Activated effector memory CD4-positive, alpha-beta T cell treated with Interleukin-2 at 50 U/mL for 16 hours (primary cell): ENCODE data around the gene CCDC85B.
"Not testable (repeated sequence)": the region's sequence is repeated elsewhere in the genome, so short reads cannot be mapped to it uniquely, and the experiment has no call there.

Experiments
- DNase-seq: peaks from one replicate; pipeline ENCODE4 v3.0.0-alpha.2; 2020

CCDC85B gene

DNA sequence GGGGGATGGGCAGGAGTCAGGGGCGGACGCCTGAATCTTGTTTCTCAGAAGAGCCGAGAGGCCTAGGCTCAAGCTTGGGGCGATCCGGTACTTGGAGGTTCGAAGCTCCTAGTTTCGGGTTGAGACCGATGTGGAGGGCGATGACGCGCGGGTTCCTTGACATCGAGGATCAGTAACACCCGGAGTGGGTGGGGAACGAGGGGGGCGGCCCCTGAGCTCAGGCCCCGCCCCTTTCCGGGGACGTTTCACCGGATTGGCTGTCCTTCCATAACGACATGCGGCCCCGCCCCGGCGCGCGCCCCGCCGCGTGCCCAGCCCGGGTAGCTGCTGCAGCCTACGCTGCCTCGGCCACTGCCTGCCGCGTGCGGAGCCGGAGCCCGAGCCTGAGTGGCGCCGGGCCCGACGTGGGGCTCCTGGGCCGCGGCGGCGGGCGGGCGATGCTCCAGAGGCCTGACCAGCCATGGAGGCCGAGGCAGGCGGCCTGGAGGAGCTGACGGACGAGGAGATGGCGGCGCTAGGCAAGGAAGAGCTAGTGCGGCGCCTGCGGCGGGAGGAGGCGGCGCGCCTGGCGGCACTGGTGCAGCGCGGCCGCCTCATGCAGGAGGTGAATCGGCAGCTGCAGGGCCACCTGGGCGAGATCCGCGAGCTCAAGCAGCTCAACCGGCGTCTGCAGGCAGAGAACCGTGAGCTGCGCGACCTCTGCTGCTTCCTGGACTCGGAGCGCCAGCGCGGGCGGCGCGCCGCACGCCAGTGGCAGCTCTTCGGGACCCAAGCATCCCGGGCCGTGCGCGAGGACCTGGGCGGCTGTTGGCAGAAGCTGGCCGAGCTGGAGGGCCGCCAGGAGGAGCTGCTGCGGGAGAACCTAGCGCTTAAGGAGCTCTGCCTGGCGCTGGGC, at the start of gene CCDC85B:
Gene CCDC85B (plus strand): TSS at position 350 of the 895 bp plus-strand sequence. CDS start 111 bp downstream, at position 461.
- DNase-seq: peak; percentile 97

DNA sequence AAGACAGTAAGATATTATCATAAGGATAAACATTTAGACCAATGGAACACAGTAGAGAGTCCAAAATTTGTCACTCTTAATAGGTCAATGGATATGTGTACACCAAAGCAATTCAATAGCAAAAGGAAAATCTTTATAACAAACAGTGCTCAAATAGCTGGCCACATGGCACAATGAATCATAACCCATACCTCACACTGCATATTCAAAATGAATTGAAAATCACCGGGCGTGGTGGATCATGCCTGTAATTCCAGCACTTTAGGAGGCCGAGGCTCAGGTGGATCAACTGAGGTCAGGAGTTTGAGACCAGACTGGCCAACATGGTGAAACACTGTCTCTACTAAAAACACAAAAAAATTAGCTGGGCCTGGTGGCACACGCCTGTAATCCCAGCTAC, 48.3 kb upstream of the CCDC85B start:
- DNase-seq: no peak

DNA sequence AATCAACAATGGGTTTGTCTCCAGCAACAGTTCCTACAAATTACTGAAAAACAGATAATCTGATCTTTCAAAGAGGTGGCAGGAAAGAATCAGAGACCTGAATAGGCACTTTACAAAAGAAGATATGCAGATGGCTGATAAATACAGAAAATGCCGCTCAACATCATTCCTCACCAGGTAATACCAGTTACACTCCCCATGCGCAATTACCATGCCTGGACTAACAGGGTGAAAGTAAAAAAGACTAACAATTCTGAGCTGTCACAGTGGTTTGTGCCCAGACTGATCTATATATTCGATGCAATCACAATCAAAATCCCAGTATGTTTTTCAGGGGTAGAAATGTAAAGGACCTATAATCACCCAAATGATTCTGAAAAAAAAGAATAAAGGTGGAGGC, 46.7 kb upstream of the CCDC85B start:
- DNase-seq: no peak

DNA sequence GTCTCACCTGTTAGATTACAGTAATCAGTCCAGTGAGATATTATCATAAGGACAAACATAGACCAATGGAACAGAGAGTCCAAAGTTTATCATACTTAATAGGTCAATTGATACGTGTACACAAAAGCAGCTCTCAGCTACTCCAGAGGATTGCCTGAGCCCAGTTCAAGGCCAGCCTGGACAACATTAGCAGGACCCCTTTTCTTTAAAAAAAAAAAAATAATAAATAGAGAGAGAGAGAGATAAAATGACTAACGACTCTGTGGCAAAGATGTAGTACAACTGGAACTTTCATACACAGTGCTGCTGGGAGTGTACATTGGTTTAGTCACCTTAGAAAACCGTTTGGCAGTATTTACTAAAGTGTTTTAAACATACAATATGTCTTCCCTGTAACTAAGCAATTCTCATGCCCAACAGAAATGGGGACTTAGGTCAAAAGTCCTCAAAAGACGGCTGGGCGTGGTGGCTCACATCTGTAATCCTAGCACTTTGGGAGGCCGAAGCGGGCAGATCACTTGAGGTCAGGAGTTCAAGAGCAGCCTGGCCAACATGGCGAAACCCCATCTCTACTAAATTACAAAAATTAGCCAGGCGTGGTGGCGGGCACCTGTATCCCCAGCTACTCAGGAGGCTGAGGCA, 46.1 kb upstream of the CCDC85B start:
- DNase-seq: no peak

DNA sequence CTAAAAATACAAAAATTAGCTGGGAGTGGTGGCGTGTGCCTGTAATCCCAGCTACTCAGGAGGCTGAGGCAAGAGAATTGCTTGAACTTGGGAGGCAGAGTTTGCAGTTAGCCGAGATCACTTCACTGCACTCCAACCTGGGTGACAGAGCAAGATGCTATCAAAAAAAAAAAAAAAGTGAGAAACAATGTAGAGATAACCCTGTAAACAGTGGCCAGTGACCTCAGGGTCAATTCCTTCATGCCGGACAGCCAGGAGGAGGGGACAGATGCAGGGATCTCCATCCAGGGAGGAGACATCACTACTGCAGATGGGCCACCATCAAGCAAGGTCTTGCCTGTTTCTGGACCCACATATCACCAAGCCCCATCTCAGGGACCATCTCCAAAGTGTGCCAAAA, 42.7 kb upstream of the CCDC85B start:
- DNase-seq: no peak

DNA sequence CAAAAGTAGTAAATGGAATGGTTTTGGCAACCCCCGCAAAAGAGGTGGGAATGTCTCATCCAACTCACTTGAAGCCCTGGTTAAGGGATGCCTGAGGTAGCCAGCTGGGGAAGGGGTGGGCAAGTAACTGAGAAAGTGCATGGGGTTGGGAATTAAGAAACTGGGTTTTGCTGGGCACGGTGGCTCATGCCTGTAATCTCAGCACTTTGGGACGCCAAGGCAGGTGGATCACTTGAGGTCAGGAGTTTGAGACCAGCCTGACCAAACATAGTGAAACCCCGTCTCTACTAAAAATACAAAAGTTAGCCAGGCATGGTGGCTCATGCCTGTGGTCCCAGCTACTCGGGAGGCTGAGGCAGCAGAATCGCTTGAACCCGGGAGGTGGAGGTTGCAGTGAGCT, 41.8 kb upstream of the CCDC85B start:
- not testable (repeated sequence) for DNase-seq

DNA sequence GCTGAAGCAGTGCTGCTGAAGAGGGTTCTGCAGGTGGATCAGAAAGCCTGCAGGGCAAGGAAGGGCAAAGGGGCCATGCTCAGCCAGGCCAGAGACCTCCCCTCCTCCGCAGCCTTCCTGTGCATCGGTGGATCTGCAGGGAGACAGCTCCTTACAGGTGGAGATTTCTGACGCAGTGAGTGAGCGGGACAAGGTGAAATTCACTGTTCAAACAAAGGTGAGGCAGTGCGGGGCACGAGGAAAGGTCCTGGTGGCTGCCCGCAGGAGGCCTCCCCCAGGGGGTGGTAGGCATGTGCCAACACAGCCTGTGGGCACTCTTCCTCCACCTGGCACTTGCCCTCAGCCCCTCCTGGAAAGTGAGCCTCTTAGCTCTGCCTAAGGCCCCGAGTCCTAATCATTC, 41.1 kb upstream of the CCDC85B start:
- DNase-seq: no peak

DNA sequence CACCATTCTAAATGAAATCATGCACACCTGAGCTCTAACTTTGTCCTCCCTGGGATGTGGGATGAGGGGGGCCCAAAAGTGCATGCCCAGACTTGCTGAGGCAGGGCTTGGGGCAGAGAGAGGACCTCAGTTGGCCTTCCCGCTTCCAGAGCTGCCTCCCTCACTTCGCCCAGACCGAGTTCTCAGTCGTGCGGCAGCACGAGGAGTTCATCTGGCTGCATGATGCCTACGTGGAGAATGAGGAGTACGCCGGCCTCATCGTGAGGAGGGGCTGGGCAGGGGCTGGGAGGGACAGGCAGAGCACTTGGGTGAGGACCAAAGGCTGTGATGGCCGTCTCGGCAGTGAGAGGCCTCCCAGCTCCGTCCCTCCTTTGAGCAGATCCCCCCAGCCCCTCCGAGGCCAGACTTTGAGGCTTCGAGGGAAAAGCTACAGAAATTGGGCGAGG, 40.7 kb upstream of the CCDC85B start:
- no peak for DNase-seq

DNA sequence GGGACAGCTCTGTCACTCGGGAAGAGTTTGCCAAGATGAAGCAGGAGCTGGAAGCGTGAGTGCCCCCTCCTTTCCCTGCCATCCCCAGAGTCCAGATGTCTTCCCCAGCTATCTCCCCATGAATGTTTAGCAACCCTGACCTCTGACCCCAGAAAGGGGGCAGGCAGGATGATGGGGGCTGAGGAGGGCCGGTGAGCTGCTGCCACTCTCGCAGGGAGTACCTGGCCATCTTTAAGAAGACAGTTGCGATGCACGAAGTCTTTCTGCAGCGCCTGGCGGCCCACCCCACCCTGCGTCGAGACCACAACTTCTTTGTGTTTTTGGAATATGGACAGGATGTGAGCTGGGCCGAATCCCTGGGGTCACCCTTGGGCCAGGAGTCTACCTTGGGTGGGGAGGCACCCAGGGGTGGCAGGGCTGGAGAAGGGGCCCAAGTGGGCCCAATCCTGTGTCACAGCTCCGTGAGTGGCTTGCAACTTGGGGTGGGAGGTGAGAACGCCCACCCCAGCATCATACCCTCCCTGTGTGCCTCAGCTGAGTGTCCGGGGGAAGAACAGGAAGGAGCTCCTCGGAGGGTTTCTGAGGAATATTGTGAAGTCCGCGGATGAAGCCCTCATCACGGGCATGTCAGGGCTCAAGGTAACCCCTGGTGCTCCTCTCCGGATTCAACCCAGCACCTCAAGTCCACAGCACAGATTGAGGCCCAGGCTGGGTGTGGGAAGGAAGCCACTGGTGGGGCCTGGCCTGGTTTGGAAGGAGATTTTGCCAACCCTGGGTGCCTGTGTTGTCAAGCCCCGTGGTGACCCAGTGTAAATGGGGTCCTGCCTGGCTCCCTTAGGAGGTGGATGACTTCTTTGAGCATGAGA, 40.0 kb upstream of the CCDC85B start:
- no peak for DNase-seq

DNA sequence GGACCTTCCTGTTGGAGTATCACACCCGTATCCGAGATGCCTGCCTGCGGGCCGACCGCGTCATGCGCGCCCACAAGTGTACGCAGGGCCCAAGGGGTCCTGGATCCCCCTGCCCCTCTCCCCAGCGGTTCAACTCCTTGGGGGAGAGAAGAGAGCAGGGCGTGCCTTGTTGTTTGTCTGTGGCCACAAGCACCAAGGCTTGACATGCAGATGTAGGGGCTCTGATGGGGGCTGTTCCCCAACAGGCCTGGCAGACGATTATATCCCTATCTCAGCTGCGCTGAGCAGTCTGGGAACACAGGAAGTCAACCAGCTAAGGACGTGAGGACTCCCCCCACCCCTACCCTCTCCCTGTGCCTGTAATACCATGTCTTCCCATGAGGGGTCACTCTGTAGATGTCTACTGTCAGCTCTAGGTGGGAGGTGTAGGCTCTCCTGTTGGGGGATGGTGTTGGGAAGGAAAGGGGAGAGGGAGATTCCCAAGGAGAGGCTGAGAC, 39.3 kb upstream of the CCDC85B start:
- DNase-seq: no peak

DNA sequence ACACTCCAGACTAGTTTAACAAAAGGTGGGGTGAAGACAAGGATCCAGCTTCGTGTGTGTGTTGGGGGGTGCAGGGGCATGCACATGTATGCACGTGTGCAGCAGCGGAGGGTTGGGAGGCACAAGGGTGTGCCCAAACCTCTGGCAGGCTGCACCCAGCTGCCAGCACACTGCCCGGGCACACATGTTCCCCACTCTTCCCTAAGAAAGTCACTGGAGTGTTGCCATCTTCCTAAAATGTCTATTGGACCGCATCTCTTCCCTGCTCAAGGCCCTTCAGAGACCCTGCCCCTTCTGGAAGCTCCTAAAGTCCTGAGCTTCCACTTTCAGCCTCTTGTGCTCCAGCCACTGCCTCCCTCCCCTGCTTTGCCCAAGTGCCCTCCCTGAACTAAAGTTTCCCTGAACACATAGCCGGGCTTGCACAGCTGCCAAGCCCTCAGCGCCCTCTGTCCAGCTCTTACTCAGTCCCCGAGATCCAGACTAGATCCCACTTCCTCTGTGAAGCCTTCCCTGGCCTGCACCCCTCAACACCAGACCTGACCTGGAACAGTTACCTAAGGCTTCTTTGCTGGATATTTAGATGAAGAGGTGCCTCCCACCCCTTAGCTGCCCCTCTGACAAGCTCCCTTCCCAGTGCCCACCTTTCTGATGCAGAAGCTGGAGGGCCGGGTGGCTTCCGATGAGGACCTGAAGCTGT, 38.5 kb upstream of the CCDC85B start:
- DNase-seq: no peak

DNA sequence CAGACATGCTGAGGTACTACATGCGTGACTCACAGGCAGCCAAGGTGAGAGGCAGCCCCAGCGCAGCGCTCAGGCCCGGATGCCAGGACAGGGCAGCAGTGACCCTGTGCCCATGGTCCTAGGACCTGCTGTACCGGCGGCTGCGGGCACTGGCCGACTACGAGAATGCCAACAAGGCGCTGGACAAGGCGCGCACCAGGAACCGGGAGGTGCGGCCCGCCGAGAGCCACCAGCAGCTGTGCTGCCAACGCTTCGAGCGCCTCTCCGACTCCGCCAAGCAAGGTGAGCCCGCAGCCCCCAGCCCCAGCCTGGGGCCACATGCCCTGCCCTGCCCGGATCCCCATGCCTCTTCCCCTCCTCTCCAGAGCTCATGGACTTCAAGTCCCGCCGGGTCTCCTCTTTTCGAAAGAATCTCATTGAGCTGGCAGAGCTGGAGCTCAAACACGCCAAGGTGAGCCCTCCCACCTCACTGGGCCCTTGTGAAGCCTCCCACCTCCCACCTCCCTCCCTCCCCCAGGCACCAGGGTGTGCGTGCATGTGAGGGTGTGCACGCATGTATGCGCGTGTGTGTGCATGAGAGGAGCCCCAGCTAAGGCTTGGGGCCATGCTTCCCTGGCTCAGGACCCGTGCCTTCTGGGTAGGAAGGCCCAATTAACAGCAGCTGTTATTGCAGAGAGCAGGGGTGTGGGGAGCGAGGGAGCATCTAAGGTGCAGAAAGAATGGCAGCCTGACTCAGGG, 37.8 kb upstream of the CCDC85B start:
- no peak for DNase-seq

DNA sequence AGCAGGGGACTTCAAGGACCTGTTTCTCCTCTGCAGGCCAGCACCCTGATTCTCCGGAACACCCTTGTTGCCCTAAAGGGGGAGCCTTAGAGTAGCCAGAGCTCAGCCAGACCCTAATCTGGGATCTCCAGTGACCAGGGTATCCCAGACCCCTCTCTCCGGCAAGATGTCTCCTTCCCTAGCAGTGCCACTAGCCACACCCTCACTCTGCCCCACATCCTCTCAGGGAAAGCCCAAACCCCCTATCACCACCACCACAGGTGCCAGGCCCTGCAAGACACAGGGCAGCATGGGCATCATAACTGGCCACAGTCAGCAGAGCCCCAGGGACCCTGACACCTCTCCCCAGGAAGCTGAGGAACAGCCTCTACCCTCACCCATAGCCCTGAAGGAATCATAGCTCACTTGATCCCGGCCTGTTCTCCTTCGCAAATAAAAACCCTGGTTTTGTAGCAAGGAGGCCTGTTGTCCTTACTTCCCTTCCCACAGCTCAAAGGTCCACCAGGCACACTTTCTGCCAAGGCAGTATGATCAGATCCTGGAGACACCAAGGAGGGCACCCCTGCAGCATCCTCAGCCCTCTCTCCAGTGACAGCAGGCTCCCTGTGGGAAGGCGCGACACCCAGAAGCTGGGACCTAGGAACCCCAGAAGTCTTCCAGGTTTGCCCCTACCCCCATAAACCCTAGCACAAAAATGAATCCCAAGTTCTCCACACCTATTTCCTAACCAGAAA, 37.1 kb upstream of the CCDC85B start:
- no peak for DNase-seq

DNA sequence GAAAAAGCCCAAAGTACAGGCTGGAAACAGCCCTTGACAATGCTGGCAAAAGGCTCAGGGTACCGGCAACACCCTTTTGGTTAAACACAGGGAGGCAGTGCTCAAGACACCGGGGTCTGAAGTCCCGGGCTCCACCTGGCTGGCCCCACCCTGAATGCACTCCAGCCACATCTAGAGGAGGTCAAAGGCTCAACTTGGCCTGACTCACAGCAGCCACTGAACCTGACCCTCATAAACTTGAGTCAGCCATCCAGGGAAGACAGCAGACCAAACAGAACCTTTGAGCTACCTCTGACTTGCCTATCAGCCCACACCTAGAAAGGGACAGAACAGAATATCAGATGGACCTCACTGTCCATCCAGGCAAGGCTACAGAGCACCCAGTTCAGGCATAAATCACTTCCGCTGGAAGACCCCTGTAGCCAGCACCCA, 36.3 kb upstream of the CCDC85B start:
- DNase-seq: no peak

DNA sequence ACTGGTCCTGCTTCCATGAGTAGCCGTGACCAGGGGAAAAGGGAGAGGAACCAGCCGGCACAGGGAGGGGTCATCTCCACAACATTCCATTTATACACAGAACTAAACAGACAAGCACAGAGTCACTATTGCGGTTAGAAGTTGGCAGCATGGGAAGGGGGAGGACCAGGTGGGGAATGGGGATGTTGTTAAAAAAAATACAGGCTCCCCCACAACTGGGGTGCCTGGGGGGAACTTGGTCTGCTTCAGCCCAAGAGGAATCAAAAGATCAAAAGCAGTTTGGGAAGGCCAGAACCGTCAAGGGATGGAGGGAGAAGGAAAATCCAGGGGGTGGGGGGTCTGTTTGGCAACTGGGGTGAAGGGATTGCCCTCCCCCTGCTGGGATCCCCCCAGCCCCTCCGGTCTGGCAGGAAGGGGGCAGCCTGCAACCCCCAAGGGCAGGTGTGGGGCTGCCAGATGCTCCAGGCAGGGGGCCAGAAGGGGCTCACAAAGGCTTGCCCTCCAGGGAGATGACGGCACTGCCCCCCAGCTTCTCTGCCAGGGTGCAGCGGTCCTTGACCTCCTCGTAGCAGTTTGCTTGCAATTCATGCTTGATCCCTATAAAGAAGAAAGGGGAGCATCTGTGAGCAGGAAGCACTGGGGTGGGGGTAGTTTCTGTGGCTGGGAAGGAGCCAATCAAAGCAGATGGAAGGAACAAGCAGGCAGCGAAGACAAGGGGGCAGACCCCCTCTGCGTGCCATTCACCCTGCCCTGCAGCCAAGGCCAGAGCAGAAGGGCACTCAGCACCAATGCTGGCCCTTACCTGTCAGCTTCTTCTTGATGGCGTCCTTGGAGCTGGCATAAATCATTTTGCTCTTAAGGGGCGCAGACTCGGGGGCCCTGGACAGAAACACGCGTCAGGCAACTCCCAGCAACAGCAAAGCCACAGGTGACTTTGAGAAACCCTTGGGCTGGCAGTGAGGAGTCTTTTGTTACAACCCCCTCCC, 35.3 kb upstream of the CCDC85B start:
- no peak for DNase-seq

DNA sequence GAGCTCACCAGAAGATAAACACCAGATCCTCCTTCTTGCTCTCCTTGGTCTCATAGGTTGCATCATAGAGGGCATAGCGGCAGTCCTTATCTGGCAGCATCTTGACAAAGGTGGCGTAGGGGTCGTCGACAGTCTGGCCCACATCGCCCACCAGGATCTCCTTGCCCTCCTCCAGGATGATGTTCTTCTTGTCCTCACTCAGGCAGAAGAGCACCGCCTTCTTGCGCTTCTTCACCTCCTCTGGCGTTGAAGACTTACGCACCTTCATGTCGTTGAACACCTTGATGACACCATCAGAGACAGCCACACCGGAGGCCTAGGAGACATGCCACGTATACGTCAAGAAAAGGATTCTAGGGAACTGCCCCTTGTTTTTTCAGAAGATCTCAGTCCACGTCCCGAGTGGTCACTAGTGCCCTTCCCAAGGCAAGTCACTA, 34.5 kb upstream of the CCDC85B start:
- DNase-seq: no peak

DNA sequence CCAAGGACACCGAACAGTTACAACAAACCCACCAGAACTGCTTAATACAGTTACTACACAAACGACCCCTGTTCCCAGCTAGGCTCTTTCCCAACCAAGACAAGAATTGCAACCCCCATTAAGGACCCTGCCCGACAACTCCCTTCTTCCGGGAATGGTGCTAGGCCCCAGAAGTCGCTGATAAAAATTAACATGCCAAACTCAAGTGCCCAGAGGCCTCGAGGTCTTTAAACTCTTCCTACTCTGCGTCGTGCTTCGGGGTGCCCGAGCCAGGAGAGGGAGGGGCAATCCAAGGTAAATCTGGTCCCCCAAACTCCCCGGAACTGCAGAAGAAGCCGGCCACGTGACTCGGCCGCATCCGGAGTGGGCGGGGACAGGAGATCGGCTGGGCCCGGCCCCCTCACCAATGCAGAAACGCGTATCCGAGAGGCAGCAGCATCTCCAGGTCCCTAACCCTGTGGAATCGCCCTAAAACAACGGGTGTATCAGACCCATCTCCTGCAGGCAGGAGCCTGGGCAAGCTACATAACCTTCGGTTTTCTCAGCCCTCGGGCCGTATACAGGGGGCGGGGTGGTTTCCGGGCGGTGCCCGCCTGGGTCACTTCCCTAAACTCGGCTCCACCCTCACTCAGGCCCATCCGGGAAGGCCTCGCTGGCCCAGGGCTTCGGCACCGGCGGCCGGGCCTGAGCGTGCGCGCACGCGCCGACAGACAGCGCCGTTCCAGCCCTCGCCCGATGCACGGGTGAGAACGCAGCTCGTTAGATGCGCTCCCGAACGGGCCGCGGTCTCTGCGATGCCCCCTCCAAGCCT, 33.6 kb upstream of the CCDC85B start:
- DNase-seq: peak; percentile 83

DNA sequence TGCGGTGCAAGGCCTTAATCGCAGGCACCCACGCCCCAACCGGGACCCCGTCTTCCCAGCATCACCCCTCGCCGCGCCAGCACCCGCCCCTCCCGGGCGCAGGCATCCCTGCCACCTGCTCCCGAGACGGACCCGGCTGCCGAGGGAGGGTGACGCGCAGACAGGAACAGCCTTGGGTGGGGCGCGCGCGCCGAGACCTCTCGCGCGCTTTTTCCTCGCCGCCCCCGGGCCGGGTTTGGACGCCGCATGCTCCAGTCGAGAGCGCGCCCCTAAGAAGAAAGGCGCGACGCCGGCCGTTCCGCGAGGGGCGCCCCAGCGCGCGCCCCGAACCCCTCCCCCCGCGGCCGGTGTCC, 33.0 kb upstream of the CCDC85B start:
- peak; percentile 64 for DNase-seq
